Thyroid gland (tissue), 4 donors: Measurements from ENCODE around the gene KRT34.

Source experiments
- POLR2A ChIP-seq, 2 donors: fragments of 450-650 bp; IDR thresholded peaks; one replicate each; pipeline ENCODE4 v1.6.1; 2017; ENCODE audit warnings: antibody characterized with exemption in 2 of 2, mild to moderate bottlenecking in 2 of 2, moderate library complexity in 1 of 2
- TF ChIP-seq, protein P1 (sequence below), 6 experiments: fragments of 200-600 bp in 3 of 6; fragments of 450-650 bp in 3 of 6; sonication (generic) in 3 of 6; IDR thresholded peaks; one replicate each; pipeline ENCODE4 v1.5.1; 2016 to 2019; ENCODE audit warnings: antibody characterized with exemption in 6 of 6, mild to moderate bottlenecking in 2 of 6, inconsistent platforms in 1 of 6, moderate library complexity in 1 of 6

DNA sequence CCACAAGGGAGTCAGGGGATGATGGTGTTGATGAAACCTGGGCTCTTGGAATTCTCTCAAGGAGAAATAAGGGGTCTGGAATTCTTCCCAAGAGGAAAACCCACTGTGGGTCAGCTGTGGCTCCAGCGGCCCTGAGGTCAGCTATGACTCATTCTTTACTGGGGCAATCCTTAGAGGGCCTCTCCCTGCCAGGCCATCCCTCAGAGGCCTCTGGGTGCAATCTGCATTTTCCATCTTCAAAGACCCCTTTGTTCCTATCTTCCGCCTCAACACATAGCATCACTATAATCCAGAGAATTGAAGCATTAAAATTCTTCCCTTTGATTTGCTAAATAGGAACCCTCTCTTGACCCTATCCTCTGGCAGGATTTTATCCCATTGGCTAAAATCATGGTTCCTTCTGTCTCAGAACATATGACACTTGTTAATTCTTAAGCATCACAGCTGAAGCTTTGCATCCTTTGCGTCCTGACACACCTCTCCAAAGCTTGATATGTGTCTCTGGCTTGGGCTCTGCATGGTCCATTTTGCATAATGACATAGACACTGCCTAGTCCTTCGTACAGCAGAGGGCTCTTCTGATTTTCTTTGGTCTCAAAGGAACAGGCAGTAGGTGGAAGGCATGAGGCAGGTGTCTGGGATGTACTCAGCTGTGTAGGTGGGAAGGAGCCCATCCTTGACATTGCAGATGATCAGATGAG is 46.6 kb upstream of the KRT34 start:
- TF ChIP-seq POLR2A (IDR thresholded peaks at IDR 0.05), result no peak
- TF ChIP-seq, protein P1, sequence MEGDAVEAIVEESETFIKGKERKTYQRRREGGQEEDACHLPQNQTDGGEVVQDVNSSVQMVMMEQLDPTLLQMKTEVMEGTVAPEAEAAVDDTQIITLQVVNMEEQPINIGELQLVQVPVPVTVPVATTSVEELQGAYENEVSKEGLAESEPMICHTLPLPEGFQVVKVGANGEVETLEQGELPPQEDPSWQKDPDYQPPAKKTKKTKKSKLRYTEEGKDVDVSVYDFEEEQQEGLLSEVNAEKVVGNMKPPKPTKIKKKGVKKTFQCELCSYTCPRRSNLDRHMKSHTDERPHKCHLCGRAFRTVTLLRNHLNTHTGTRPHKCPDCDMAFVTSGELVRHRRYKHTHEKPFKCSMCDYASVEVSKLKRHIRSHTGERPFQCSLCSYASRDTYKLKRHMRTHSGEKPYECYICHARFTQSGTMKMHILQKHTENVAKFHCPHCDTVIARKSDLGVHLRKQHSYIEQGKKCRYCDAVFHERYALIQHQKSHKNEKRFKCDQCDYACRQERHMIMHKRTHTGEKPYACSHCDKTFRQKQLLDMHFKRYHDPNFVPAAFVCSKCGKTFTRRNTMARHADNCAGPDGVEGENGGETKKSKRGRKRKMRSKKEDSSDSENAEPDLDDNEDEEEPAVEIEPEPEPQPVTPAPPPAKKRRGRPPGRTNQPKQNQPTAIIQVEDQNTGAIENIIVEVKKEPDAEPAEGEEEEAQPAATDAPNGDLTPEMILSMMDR (IDR thresholded peaks at IDR 0.05), result no peak
